ENCODE data around the gene GPR137B. TPM values are rescaled to one million over a fixed set of nuclear protein-coding genes. Genes with fewer than 3 reads are reported as not detected.
"Not testable (repeated sequence)": the region's sequence is repeated elsewhere in the genome, so short reads cannot be mapped to it uniquely, and the experiment has no call there.

The GPR137B gene
- polyA plus RNA-seq, 4 donors, result 19.2 to 48.7 (median 35.2) TPM

- no peak for DNase-seq (ENCODE audit: low read depth in 4 of 4, low spot score in 3 of 4)
These were observed 987 bp downstream of the GPR137B start for GRCh38 chr1:236143104-236143948.

- no peak for DNase-seq (ENCODE audit: low read depth in 4 of 4, low spot score in 3 of 4)
These were observed 1.7 kb downstream of the GPR137B start for GRCh38 chr1:236144033-236144432.

GRCh38 chr1:236144446-236145150 lies 2.3 kb downstream of the GPR137B start:
- DNase-seq (ENCODE audit: low read depth in 4 of 4, low spot score in 3 of 4), result no peak

GRCh38 chr1:236147068-236147467 lies 4.7 kb downstream of the GPR137B start:
- no peak for DNase-seq (ENCODE audit: low read depth in 4 of 4, low spot score in 3 of 4)

GRCh38 chr1:236147521-236148469 lies 5.5 kb downstream of the GPR137B start:
- DNase-seq (ENCODE audit: low read depth in 4 of 4, low spot score in 3 of 4), result no peak

- DNase-seq (ENCODE audit: low read depth in 4 of 4, low spot score in 3 of 4), result no peak
These were observed 6.1 kb downstream of the GPR137B start for GRCh38 chr1:236148470-236148845.

GRCh38 chr1:236149003-236149595 lies 6.8 kb downstream of the GPR137B start:
- peak in 1 of 4 donors; percentile 35 for DNase-seq (ENCODE audit: low read depth in 4 of 4, low spot score in 3 of 4)

GRCh38 chr1:236149696-236150228 lies 7.4 kb downstream of the GPR137B start:
- no peak for DNase-seq (ENCODE audit: low read depth in 4 of 4, low spot score in 3 of 4)

GRCh38 chr1:236150311-236150955 lies 8.1 kb downstream of the GPR137B start:
- no peak for DNase-seq (ENCODE audit: low read depth in 4 of 4, low spot score in 3 of 4)

- DNase-seq (ENCODE audit: low read depth in 4 of 4, low spot score in 3 of 4), result peak in 1 of 4 donors; percentile 22
These were observed 8.6 kb downstream of the GPR137B start for GRCh38 chr1:236150986-236151385.

- no peak for DNase-seq (ENCODE audit: low read depth in 4 of 4, low spot score in 3 of 4)
These were observed 9.5 kb downstream of the GPR137B start for GRCh38 chr1:236151739-236152424.

GRCh38 chr1:236154126-236154525 lies 11.8 kb downstream of the GPR137B start:
- DNase-seq (ENCODE audit: low read depth in 4 of 4, low spot score in 3 of 4), result no peak

- DNase-seq (ENCODE audit: low read depth in 4 of 4, low spot score in 3 of 4), result no peak
These were observed 12.5 kb downstream of the GPR137B start for GRCh38 chr1:236154671-236155398.

GRCh38 chr1:236155399-236155767 lies 13.0 kb downstream of the GPR137B start:
- DNase-seq (ENCODE audit: low read depth in 4 of 4, low spot score in 3 of 4), result no peak

GRCh38 chr1:236155841-236156503 lies 13.6 kb downstream of the GPR137B start:
- DNase-seq (ENCODE audit: low read depth in 4 of 4, low spot score in 3 of 4), result no peak

GRCh38 chr1:236156512-236157208 lies 14.3 kb downstream of the GPR137B start:
- DNase-seq (ENCODE audit: low read depth in 4 of 4, low spot score in 3 of 4), result no peak

GRCh38 chr1:236158072-236158471 lies 15.7 kb downstream of the GPR137B start:
- not testable (repeated sequence) for DNase-seq (ENCODE audit: low read depth in 4 of 4, low spot score in 3 of 4)
